GM12891 (cell line): ENCODE results near the gene ZNRF1.

Experiments used
- DNase-seq: peaks from one replicate; pipeline ENCODE4 v3.0.0; 2011; ENCODE audit warnings: low spot score; ENCODE audit not compliant: insufficient read length
- FAIRE-seq: peaks from 2 replicates; lab custom pipeline; 2011; peaks lifted over from hg19 to GRCh38; lab: Jason Lieb, UNC
- PAX5 ChIP-seq: IDR thresholded peaks from 2 replicates; pipeline ENCODE4 v1.6.1; 2011; ENCODE audit warnings: low read length, moderate library complexity, mild to moderate bottlenecking; ENCODE audit not compliant: insufficient read depth, severe bottlenecking
- POLR2A ChIP-seq: IDR thresholded peaks from 2 replicates; pipeline ENCODE4 v1.6.1; 2011; ENCODE audit warnings: low read depth, low read length, control low read depth
- POLR2AphosphoS5 ChIP-seq: IDR thresholded peaks from 2 replicates; pipeline ENCODE4 v1.6.1; 2011; ENCODE audit warnings: low read depth, low read length, control low read depth
- POU2F2 ChIP-seq: IDR thresholded peaks from 2 replicates; pipeline ENCODE4 v1.6.1; 2011; ENCODE audit warnings: low read depth, mild to moderate bottlenecking, control low read depth, low read length, moderate library complexity
- SPI1 ChIP-seq: IDR thresholded peaks from 2 replicates; pipeline ENCODE4 v1.6.1; 2011; ENCODE audit warnings: low read depth, low read length, control low read depth
- TAF1 ChIP-seq: IDR thresholded peaks from 2 replicates; pipeline ENCODE4 v1.6.1; 2011; ENCODE audit warnings: low read depth, low read length, control low read depth

The ZNRF1 gene

GRCh38 chr16:75065521-75066149, 66.8 kb downstream of the ZNRF1 start:
- no peak for FAIRE-seq
- no peak for DNase-seq
- TF ChIP-seq POLR2AphosphoS5 (no peak), SPI1 (no peak), POU2F2 (no peak), TAF1 (no peak), PAX5 (no peak), POLR2A (no peak)

- TF ChIP-seq TAF1 (no peak), POLR2A (no peak), POLR2AphosphoS5 (no peak), SPI1 (no peak)
- FAIRE-seq = no peak
- no peak for DNase-seq
Observed at GRCh38 chr16:75066861-75067447, 68.1 kb downstream of the ZNRF1 start.

- FAIRE-seq (no peak), DNase-seq (no peak)
- TF ChIP-seq SPI1 = peak; percentile 31; the same call in 1 of the 2 replicates
- no peak for TF ChIP-seq POU2F2
- no peak for TF ChIP-seq POLR2A
Observed at GRCh38 chr16:75068085-75069031, 69.5 kb downstream of the ZNRF1 start.

- DNase-seq (no peak), FAIRE-seq (no peak)
- no peak for TF ChIP-seq POU2F2
- no peak for TF ChIP-seq SPI1
- TF ChIP-seq POLR2AphosphoS5 = no peak
- no peak for TF ChIP-seq PAX5
- no peak for TF ChIP-seq POLR2A
- TF ChIP-seq TAF1 = no peak
Observed at GRCh38 chr16:75070012-75070841, 71.4 kb downstream of the ZNRF1 start.

GRCh38 chr16:75071621-75072020, 72.8 kb downstream of the ZNRF1 start:
- no peak for DNase-seq
- TF ChIP-seq PAX5 = no peak
- TF ChIP-seq POLR2AphosphoS5 = no peak
- TF ChIP-seq POU2F2 = no peak
- no peak for TF ChIP-seq TAF1
- no peak for TF ChIP-seq SPI1
- no peak for TF ChIP-seq POLR2A
- FAIRE-seq = no peak

GRCh38 chr16:75072239-75072947, 73.6 kb downstream of the ZNRF1 start:
- DNase-seq = no peak

GRCh38 chr16:75073545-75074303, 74.9 kb downstream of the ZNRF1 start:
- DNase-seq = no peak
- peak; percentile 57 for FAIRE-seq
- TF ChIP-seq SPI1 (no peak), TAF1 (no peak), POLR2AphosphoS5 (no peak), POU2F2 (no peak), POLR2A (no peak), PAX5 (no peak)

More at GRCh38 chr16:75072239-75072947, 73.6 kb downstream of the ZNRF1 start:
- no peak for FAIRE-seq
- TF ChIP-seq TAF1 (no peak), POLR2AphosphoS5 (no peak), SPI1 (no peak), PAX5 (no peak), POLR2A (no peak), POU2F2 (no peak)
